WTC11 (cell line): ENCODE data around the gene DAD1. TPM values are rescaled to one million over a fixed set of nuclear protein-coding genes. Genes with fewer than 3 reads are reported as not detected.
A peak's percentile ranks its signal among the peaks of the same experiment; 100 is the strongest.

Experiments used
- ARID4B ChIP-seq: sonication (generic); formaldehyde crosslinking; IDR thresholded peaks from 2 replicates; pipeline ENCODE4 v1.8.0; 2023; ENCODE audit warnings: missing genetic modification reagents, mild to moderate bottlenecking, borderline replicate concordance
- CBFB ChIP-seq: sonication (generic); formaldehyde crosslinking; IDR thresholded peaks from 2 replicates; pipeline ENCODE4 v1.8.1; 2022; ENCODE audit warnings: mild to moderate bottlenecking, low read depth, missing genetic modification reagents
- CREM ChIP-seq: sonication (generic); formaldehyde crosslinking; IDR thresholded peaks from 2 replicates; pipeline ENCODE4 v1.8.1; 2022; ENCODE audit warnings: mild to moderate bottlenecking, missing genetic modification reagents, moderate library complexity
- FOXP4 ChIP-seq: sonication (generic); formaldehyde crosslinking; IDR thresholded peaks from 2 replicates; pipeline ENCODE4 v1.8.0; 2022; ENCODE audit warnings: mild to moderate bottlenecking, missing genetic modification reagents
- MYBL2 ChIP-seq: sonication (generic); formaldehyde crosslinking; IDR thresholded peaks from 2 replicates; pipeline ENCODE4 v1.8.1; 2023; ENCODE audit warnings: mild to moderate bottlenecking, moderate library complexity, missing genetic modification reagents
- NFATC4 ChIP-seq: fragments of 250-450 bp; sonication (Bioruptor Pico); IDR thresholded peaks from 2 replicates; pipeline ENCODE4 v1.9.0; 2021; ENCODE audit warnings: mild to moderate bottlenecking
- NFYB ChIP-seq: sonication (generic); formaldehyde crosslinking; conservative IDR thresholded peaks from 2 replicates; pipeline ENCODE4 v1.8.0; 2022; ENCODE audit warnings: low read depth, missing genetic modification reagents
- NR1H2 ChIP-seq: sonication (generic); formaldehyde crosslinking; IDR thresholded peaks from 2 replicates; pipeline ENCODE4 v1.9.0; 2021; ENCODE audit warnings: mild to moderate bottlenecking, moderate library complexity, missing genetic modification reagents
- NR2C2 ChIP-seq: sonication (generic); formaldehyde crosslinking; IDR thresholded peaks from 2 replicates; pipeline ENCODE4 v1.8.0; 2022; ENCODE audit warnings: mild to moderate bottlenecking, missing genetic modification reagents
- OVOL2 ChIP-seq: fragments of 250-450 bp; sonication (Bioruptor Pico); IDR thresholded peaks from 2 replicates; pipeline ENCODE4 v1.9.0; 2021; ENCODE audit warnings: mild to moderate bottlenecking, borderline replicate concordance
- RELA ChIP-seq: sonication (generic); formaldehyde crosslinking; IDR thresholded peaks from 2 replicates; pipeline ENCODE4 v1.8.1; 2022; ENCODE audit warnings: missing genetic modification reagents, mild to moderate bottlenecking, borderline replicate concordance
- SP1 ChIP-seq: sonication (generic); formaldehyde crosslinking; conservative IDR thresholded peaks from 2 replicates; pipeline ENCODE4 v1.8.1; 2022; ENCODE audit warnings: missing genetic modification reagents
- TCF7 ChIP-seq: sonication (generic); formaldehyde crosslinking; IDR thresholded peaks from 2 replicates; pipeline ENCODE4 v1.8.0; 2022; ENCODE audit warnings: mild to moderate bottlenecking, low read depth, missing genetic modification reagents, moderate library complexity
- TEAD4 ChIP-seq: sonication (generic); formaldehyde crosslinking; IDR thresholded peaks from 2 replicates; pipeline ENCODE4 v1.8.0; 2022; ENCODE audit warnings: mild to moderate bottlenecking, missing genetic modification reagents
- TP53 ChIP-seq: sonication (generic); formaldehyde crosslinking; IDR thresholded peaks from 2 replicates; pipeline ENCODE4 v1.8.1; 2023; ENCODE audit warnings: mild to moderate bottlenecking, missing genetic modification reagents
- USF2 ChIP-seq: sonication (generic); formaldehyde crosslinking; IDR thresholded peaks from 2 replicates; pipeline ENCODE4 v1.8.1; 2023; ENCODE audit warnings: mild to moderate bottlenecking, missing genetic modification reagents, moderate library complexity
- ZNF121 ChIP-seq: sonication (generic); formaldehyde crosslinking; IDR thresholded peaks from 2 replicates; pipeline ENCODE4 v1.8.0; 2023; ENCODE audit warnings: missing genetic modification reagents
- ZNF219 ChIP-seq: sonication (generic); formaldehyde crosslinking; IDR thresholded peaks from 2 replicates; pipeline ENCODE4 v1.8.0; 2023; ENCODE audit warnings: missing genetic modification reagents, mild to moderate bottlenecking, borderline replicate concordance
- ZNF263 ChIP-seq: sonication (generic); formaldehyde crosslinking; IDR thresholded peaks from 2 replicates; pipeline ENCODE4 v1.8.1; 2022; ENCODE audit warnings: low read depth, mild to moderate bottlenecking, moderate library complexity, missing genetic modification reagents
- ZNF396 ChIP-seq: fragments of 250-450 bp; sonication (Bioruptor Pico); IDR thresholded peaks from 2 replicates; pipeline ENCODE4 v1.8.0; 2021; ENCODE audit warnings: mild to moderate bottlenecking, moderate library complexity, borderline replicate concordance
- ZNF416 ChIP-seq: fragments of 250-450 bp; sonication (Bioruptor Pico); IDR thresholded peaks from 2 replicates; pipeline ENCODE4 v1.9.0; 2021; ENCODE audit warnings: mild to moderate bottlenecking, inconsistent platforms
- ZNF423 ChIP-seq: fragments of 250-450 bp; sonication (Bioruptor Pico); IDR thresholded peaks from 2 replicates; pipeline ENCODE4 v2.1.2; 2022; ENCODE audit warnings: mild to moderate bottlenecking, moderate library complexity
- ZNF671 ChIP-seq: fragments of 250-450 bp; sonication (Bioruptor Pico); IDR thresholded peaks from 2 replicates; pipeline ENCODE4 v1.8.0; 2021; ENCODE audit warnings: mild to moderate bottlenecking
- total RNA-seq: library from RNA; stranded (reverse); gene quantifications from 3 replicates; pipeline ENCODE4 v1.2.3, GENCODE V29; 2021
- TF ChIP-seq, protein P1 (sequence below): fragments of 250-450 bp; sonication (Bioruptor Pico); IDR thresholded peaks from 2 replicates; pipeline ENCODE4 v1.9.0; 2021; ENCODE audit warnings: mild to moderate bottlenecking
- TF ChIP-seq, protein P2 (sequence below): sonication (generic); formaldehyde crosslinking; IDR thresholded peaks from 2 replicates; pipeline ENCODE4 v1.8.0; 2022; ENCODE audit warnings: mild to moderate bottlenecking, missing genetic modification reagents

Gene DAD1
- total RNA-seq, 1 experiment from 2014 or later = 125 TPM

DNA sequence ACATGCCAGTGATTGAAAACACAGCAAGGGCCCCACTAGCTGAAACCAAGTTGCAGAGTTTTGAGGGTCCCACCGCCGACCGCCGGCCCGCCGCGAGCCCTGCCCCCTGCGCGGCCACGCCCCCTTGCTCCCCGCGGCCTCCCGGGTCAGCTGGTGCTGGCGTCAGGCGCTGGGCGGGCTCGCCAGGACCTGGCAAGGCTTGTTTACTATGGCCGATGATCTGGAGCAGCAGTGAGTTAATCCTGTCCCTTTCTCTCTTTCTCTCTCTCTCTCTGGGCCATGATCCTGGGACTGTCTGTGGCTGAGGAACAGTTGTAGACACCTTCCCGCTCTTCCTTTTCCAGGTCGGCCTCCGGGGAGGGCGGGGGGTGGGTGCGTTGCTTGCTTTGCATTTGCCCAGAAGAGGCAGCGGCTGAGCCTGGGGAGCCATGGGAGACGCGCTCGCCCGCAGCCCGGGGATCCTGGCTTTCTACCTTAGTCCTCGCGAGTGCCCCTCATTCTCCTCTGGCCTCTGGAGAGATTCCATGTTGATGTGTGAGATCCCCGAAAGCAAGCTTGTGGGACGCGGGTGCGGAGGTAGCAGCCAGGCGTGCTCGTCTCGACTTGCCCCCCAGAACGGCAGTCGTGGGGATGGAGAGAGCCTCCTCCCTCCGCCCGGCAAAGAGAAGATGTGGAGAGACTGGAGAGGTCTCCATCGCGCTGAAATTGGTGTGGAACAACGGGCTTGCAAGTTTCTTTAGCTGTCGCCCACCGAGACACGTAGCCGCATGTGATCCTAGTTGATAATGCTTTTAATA is 9.3 kb upstream of the DAD1 start, which contains the start of gene ABHD4 (continued):
- TF ChIP-seq ARID4B (CRISPR knock-in tag) (peak; percentile 70; the same call in 1 of the 2 replicates), MYBL2 (CRISPR knock-in tag) (no peak), OVOL2 (no peak), FOXP4 (CRISPR knock-in tag) (no peak), TP53 (CRISPR knock-in tag) (no peak; the same call in 1 of the 2 replicates), TCF7 (no peak), ZNF263 (CRISPR knock-in tag) (no peak), ZNF396 (CRISPR knock-in tag) (no peak), ZNF416 (CRISPR knock-in tag) (no peak), SP1 (CRISPR knock-in tag) (peak; percentile 97), ZNF671 (CRISPR knock-in tag) (no peak), NR2C2 (CRISPR knock-in tag) (no peak), NFYB (CRISPR knock-in tag) (no peak), ZNF219 (0 out of 2 replicates have a peak, but pooled peaks have one; percentile 43), NFATC4 (no peak), RELA (CRISPR knock-in tag) (no peak), TEAD4 (CRISPR knock-in tag) (peak; percentile 49; the same call in 1 of the 2 replicates), ZNF423 (no peak), CBFB (CRISPR knock-in tag) (no peak), NR1H2 (CRISPR knock-in tag) (no peak), CREM (CRISPR knock-in tag) (no peak), USF2 (peak; percentile 88), ZNF121 (CRISPR knock-in tag) (no peak)
- TF ChIP-seq, protein P1, sequence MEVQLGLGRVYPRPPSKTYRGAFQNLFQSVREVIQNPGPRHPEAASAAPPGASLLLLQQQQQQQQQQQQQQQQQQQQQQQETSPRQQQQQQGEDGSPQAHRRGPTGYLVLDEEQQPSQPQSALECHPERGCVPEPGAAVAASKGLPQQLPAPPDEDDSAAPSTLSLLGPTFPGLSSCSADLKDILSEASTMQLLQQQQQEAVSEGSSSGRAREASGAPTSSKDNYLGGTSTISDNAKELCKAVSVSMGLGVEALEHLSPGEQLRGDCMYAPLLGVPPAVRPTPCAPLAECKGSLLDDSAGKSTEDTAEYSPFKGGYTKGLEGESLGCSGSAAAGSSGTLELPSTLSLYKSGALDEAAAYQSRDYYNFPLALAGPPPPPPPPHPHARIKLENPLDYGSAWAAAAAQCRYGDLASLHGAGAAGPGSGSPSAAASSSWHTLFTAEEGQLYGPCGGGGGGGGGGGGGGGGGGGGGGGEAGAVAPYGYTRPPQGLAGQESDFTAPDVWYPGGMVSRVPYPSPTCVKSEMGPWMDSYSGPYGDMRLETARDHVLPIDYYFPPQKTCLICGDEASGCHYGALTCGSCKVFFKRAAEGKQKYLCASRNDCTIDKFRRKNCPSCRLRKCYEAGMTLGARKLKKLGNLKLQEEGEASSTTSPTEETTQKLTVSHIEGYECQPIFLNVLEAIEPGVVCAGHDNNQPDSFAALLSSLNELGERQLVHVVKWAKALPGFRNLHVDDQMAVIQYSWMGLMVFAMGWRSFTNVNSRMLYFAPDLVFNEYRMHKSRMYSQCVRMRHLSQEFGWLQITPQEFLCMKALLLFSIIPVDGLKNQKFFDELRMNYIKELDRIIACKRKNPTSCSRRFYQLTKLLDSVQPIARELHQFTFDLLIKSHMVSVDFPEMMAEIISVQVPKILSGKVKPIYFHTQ (CRISPR knock-in tag) = no peak
- TF ChIP-seq, protein P2, sequence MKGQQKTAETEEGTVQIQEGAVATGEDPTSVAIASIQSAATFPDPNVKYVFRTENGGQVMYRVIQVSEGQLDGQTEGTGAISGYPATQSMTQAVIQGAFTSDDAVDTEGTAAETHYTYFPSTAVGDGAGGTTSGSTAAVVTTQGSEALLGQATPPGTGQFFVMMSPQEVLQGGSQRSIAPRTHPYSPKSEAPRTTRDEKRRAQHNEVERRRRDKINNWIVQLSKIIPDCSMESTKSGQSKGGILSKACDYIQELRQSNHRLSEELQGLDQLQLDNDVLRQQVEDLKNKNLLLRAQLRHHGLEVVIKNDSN (CRISPR knock-in tag) = peak; percentile 79; the same call in 1 of the 2 replicates
